ENCODE measurements around the gene IKZF1.

GRCh38 chr7:50389961-50390360 is 85.4 kb downstream of the IKZF1 start:
- TF ChIP-seq CTCF (IDR thresholded peaks at IDR 0.05) (no peak), POLR2A (IDR thresholded peaks at IDR 0.05) (no peak), EP300 (IDR thresholded peaks at IDR 0.05) (no peak)
